HG03066 (cell line): ENCODE data around the gene PRPSAP2.
A peak's percentile ranks its signal among the peaks of the same experiment; 100 is the strongest.
"Not testable (repeated sequence)": the region's sequence is repeated elsewhere in the genome, so short reads cannot be mapped to it uniquely, and the experiment has no call there.

Experiments used
- ATAC-seq: cut with Tn5 transposase; IDR thresholded peaks from one replicate; pipeline ENCODE4 v1.9.1; 2021; ENCODE audit warnings: low read depth; ENCODE audit not compliant: unreplicated experiment

Gene PRPSAP2

DNA sequence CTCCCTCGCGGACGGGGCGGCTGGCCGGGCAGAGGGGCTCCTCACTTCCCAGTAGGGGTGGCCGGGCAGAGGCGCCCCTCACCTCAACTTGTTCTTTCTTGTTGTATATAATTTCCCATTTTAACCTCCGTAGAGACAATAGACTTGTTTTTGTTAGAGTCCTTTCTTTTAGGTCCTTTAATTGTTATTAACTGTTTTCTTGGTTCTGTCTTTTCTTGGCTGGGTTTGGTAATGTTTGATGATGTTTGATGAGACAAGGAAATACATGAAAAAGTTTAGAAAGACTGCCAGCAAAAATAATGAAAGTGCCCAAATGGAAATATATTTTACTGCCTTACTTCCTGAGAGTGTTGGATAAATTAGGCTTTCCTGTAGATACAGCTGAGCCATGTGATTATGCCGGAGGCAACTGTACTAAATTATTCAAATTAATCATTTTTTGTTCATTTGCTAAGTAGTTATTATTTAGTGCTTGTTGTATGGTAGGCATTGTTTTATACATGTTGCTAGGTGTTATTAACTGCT is 30.9 kb downstream of the PRPSAP2 start:
- no peak for ATAC-seq

GRCh38 chr17:18889658-18890057 is 31.7 kb downstream of the PRPSAP2 start:
- no peak for ATAC-seq

DNA sequence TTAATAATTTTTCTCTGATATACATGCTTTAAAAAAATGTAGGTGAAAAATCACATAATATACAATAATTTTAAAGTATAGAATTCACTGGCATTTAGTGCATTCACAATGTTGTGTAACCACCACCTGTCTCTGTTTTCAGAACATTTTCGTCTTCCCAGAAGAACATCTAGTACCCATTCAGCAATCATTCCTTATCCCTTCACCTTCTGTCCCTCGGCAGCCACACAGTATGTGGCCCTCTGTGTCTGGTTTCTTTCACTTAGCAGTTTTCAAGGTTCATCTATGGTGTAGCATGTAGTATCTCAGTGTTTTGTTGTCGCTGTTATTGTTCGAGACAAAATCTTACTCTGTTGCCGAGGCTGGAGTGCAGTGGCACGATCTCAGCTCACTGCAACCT is 33.6 kb downstream of the PRPSAP2 start:
- ATAC-seq = no peak

DNA sequence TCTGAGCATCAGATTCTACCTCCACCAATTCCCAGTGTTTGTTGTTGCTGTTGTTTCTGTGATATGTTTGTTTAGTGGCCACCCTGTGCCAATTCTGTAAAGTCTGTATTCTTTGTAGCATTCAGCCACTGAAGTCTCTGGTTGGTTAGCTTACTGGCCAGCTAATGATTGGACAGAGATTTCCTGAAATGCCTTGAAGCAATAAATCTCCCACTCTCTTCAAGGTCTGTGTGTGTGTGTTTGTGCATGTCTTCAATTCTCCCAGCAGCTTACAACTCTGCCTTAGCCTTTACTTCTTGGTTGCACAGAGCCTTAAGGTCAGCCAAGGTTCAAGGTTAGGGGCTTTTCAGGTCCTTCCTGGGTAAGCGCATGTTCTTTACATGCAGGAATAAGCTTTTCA is 38.2 kb downstream of the PRPSAP2 start:
- ATAC-seq = no peak

GRCh38 chr17:18896947-18897346 is 39.0 kb downstream of the PRPSAP2 start:
- no peak for ATAC-seq

DNA sequence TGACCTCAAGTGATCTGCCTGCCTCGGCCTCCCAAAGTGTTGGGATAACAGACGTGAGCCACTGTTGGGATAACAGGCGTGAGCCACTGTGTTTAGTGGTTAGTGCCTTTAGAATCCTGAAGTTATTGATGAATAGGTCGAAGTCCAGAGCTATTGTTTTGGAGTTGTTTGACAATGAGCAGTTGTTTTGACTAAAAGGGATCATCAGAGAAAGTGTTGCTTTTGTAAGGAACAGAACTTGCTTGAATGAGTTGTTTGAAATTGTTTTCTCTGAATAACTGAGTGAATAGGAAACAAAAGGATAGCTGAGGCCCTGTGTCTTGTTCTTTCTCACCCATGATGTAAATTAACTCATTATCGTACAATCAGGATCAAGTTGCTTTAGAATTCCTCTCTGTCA is 46.6 kb downstream of the PRPSAP2 start:
- no peak for ATAC-seq

- no peak for ATAC-seq
Measured at GRCh38 chr17:18905226-18905625, 47.3 kb downstream of the PRPSAP2 start.

GRCh38 chr17:18910326-18910725 is 52.4 kb downstream of the PRPSAP2 start:
- ATAC-seq = no peak

DNA sequence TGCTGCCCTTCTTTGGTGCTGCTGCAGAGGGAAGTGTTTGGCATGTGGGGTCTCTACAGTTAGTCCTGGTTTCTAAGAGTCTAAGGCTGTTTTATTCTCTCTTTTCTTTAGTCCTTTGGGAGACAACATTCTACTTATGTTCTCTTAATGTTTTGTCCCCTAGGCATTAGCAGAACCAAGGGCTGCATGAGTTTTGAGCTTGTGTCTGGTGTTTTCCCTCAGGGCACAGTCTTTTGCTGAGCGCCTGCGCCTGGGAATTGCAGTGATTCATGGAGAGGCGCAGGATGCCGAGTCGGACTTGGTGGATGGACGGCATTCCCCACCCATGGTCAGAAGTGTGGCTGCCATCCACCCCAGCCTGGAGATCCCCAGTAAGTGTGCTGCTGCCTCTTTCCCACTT is 53.0 kb downstream of the PRPSAP2 start:
- ATAC-seq = no peak

- ATAC-seq = no peak
Measured at GRCh38 chr17:18916816-18917500, 59.0 kb downstream of the PRPSAP2 start.

- no peak for ATAC-seq
Measured at GRCh38 chr17:18917506-18918032, 59.6 kb downstream of the PRPSAP2 start.

GRCh38 chr17:18919963-18920362 is 62.0 kb downstream of the PRPSAP2 start:
- no peak for ATAC-seq

GRCh38 chr17:18920911-18921441 is 63.0 kb downstream of the PRPSAP2 start:
- ATAC-seq = peak; percentile 46

GRCh38 chr17:18921485-18921884 is 63.6 kb downstream of the PRPSAP2 start:
- no peak for ATAC-seq

- peak; percentile 59 for ATAC-seq
Measured at GRCh38 chr17:18921912-18922451, 64.1 kb downstream of the PRPSAP2 start.

DNA sequence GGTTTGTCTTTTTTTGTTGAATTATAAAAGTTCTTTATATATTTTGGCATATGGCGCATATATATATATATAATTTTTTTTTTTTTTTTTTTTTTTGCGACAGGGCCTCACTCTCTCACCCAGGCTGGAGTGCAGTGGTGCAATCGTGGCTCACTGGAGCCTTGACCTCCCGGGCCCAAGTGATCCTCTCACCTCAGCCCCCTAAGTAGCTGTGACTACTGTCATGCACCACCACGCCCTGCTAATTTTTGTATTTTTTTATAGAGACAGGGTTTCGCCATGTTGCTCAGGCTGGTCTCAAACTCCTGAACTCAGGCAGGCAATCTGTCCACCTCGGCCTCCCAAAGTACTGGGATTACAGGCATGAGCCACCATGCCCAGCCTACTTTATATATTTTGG is 64.7 kb downstream of the PRPSAP2 start:
- not testable (repeated sequence) for ATAC-seq

DNA sequence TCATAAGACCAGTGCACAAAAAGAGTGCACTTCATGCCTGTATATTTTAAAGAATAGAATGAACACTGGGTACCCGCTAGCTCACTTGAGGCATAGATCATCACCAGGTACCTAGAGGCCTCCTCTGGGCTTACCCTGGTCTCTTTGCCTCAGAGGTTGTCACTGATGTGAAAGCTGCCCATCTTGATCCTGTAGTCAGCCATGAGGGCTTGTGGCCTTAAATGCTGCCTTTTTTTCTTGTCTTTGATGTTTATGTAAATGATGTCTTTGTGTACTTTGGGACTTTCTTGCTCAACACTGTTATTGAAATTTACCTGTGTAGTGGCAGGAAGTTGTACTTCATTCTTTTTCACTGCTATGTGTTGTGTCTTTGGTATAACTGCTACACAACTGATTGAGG is 67.3 kb downstream of the PRPSAP2 start:
- ATAC-seq = no peak

- ATAC-seq = no peak
Measured at GRCh38 chr17:18928628-18929125, 70.7 kb downstream of the PRPSAP2 start.

DNA sequence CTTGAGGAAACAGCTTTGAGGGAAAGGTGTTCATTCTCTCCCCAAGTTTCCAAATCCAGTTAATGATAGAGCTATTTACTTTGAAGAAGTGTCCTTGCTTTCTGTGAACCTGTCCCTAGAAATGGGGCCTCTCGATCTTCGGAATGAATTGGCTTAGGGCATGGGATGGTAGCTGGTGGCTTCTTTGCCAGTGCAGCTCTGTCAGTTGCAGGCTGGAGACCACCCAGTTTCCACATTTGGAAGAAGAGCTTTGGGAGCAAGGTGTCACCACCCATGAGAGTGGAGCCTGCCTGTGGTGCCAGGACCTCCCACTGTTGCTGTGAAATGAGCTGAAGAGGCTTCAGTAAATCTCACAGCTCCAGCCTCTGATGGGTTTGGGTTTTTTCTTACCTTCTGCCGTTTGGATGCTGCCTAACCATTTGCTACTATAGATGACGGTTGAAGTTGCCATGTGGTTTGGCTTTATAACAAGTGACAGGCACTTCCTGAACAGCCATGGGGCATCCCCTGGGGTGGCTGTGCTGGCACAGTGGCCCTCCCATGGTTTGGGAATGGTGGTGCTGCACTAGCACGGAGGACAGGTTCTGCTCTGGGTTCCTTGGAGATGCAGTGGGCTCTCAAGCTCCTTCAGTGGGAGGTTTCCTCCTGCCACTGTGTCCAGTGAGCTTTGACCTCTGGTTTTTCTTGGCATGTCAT is 74.6 kb downstream of the PRPSAP2 start:
- ATAC-seq = no peak

DNA sequence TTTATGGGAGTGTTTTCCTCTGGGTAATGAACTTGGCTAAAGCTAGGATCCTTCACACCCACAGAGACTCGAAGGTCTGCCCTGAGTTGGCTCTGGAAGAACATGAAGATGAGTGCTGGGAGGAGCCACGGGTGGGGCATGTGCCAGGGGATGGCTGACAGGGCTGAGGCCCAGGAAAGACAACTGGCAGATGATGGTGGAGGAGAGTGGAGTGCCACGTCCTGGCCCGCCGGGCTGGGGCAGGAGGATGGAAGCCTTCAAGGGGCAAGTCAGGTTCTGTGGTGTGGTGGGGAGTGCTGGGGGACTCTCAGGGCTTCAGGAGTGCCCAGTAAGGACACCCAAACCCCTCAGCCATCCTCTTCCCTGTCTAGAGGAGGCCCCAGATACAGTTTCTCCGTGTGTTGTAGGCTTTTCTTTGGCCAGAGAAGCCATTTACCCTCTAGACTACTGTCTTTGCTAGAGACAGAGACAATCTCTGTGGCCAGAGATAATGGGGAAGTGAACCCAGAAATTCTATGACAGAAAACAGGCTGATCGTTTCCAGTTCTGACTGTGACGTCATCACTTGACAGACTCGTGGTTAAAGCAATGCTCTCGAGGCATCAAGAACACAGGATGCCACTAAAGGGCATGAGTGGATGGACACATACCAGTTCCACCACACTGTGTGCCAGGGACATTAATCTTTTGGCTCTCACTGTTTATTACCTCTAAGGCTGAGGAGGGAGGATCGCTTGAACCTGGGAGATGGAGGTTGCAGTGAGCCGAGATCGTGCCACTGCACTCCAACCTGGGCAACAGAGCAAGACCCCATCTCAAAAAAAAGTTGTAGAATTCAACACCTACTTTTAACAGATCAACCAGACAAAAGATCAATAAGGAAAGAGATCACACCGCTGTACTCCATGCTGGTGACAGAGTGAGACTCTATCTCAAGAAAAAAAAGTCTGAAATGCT is 75.4 kb downstream of the PRPSAP2 start:
- ATAC-seq = no peak
